ENCODE results near the gene FAM107B. TPM values are rescaled to one million over a fixed set of nuclear protein-coding genes. Genes with fewer than 3 reads are reported as not detected.

FAM107B gene
- total RNA-seq, 1 experiment from 2014 or later, result 41.6 TPM

- Histone ChIP-seq H3K9me3 (ENCODE audit: control insufficient read depth in 1 of 2, insufficient read depth in 1 of 2, low read depth in 1 of 2, low read length in 2 of 2) (no peaks in the 10 kb centered on the region), H3K4me2 (ENCODE audit: low read length) (no peak overlapping the region), H3K79me2 (ENCODE audit: insufficient read depth, low read length) (no peaks in the 10 kb centered on the region), H3K9me2 (ENCODE audit: insufficient read depth) (no peaks in the 10 kb centered on the region), H4K20me1 (ENCODE audit: insufficient read depth) (no peaks in the 10 kb centered on the region), H3K27me3 (ENCODE audit: insufficient read depth, low read length) (peaks cover 10% of the 10 kb centered on the region), H2AFZ (ENCODE audit: low read depth, low read length, poor library complexity, severe bottlenecking) (no peak overlapping the region), H3K9ac (ENCODE audit: low read length) (no peak overlapping the region), H3K4me3 (replicated peaks in 1 of 2; ENCODE audit: low read depth in 1 of 2, low read length in 2 of 2) (no peak overlapping the region), H3K4me1 (ENCODE audit: control insufficient read depth in 1 of 2, insufficient read depth in 2 of 2, low read length in 2 of 2) (no peaks in the 10 kb centered on the region), H3K36me3 (ENCODE audit: control insufficient read depth in 1 of 2, insufficient read depth in 2 of 2, low read length in 2 of 2) (no peaks in the 10 kb centered on the region), H3K27ac (ENCODE audit: low read depth, low read length) (no peak overlapping the region)
- DNase-seq (ENCODE audit: low read depth, low spot score) (no peak), ATAC-seq (no peak)
- no TSS peak for BruUV-seq (replicated peaks)
- intact Hi-C loops (cut with micrococcal nuclease), result no loop called here
- no peak for TF ChIP-seq POLR2A (IDR thresholded peaks at IDR 0.05; ENCODE audit: borderline replicate concordance, extremely low read depth, insufficient read depth, insufficient read length)
- no peak for TF ChIP-seq ELF1 (IDR thresholded peaks at IDR 0.05; ENCODE audit: borderline replicate concordance, low read depth)
- TF ChIP-seq TCF7L2 (IDR thresholded peaks at IDR 0.05; ENCODE audit: borderline replicate concordance, extremely low read depth, insufficient read depth, insufficient read length), result no peak
- TF ChIP-seq RAD21 (IDR thresholded peaks at IDR 0.05; ENCODE audit: low read depth), result no peak
- ChIA-PET POLR2A (no interaction called here), CTCF (no interaction called here), RAD21 (ENCODE audit: low non-redundant PET in 1 of 2, low total read pairs in 2 of 2, uncharacterized antibody in 2 of 2, unreplicated experiment in 2 of 2) (no interaction called here)
These were observed 272.3 kb downstream of the FAM107B start for GRCh38 chr10:14502431-14502830.

GRCh38 chr10:14500172-14500765, 274.4 kb downstream of the FAM107B start:
- H3K4me1 ChIP-seq (ENCODE audit: control insufficient read depth in 1 of 2, insufficient read depth in 2 of 2, low read length in 2 of 2), result no peaks in the 10 kb centered on the region
- H4K20me1 ChIP-seq (ENCODE audit: insufficient read depth), result no peaks in the 10 kb centered on the region
- no peak overlapping the region for H3K4me2 ChIP-seq (ENCODE audit: low read length)
- intact Hi-C loops (cut with micrococcal nuclease), result no loop called here
- H3K9me2 ChIP-seq (ENCODE audit: insufficient read depth), result no peaks in the 10 kb centered on the region
- DNase-seq (ENCODE audit: low read depth, low spot score), result no peak
- H2AFZ ChIP-seq (ENCODE audit: low read depth, low read length, poor library complexity, severe bottlenecking), result no peak overlapping the region
- H3K27me3 ChIP-seq (ENCODE audit: insufficient read depth, low read length), result peaks cover 10% of the 10 kb centered on the region
- no TSS peak for BruUV-seq (replicated peaks)
- no peak overlapping the region for H3K4me3 ChIP-seq (replicated peaks in 1 of 2; ENCODE audit: low read depth in 1 of 2, low read length in 2 of 2)
- H3K9ac ChIP-seq (ENCODE audit: low read length), result no peak overlapping the region
- ChIA-PET RAD21 (ENCODE audit: low non-redundant PET in 1 of 2, low total read pairs in 2 of 2, uncharacterized antibody in 2 of 2, unreplicated experiment in 2 of 2) (interaction anchor here in 1 of 2 experiments (0.6 kb wide), 1 partner anchor 124 kb away, joined by 4 read pairs; no protein-coding TSS in a partner anchor), CTCF (no interaction called here), POLR2A (no interaction called here)
- no peaks in the 10 kb centered on the region for H3K36me3 ChIP-seq (ENCODE audit: control insufficient read depth in 1 of 2, insufficient read depth in 2 of 2, low read length in 2 of 2)
- no peak overlapping the region for H3K27ac ChIP-seq (ENCODE audit: low read depth, low read length)
- no peaks in the 10 kb centered on the region for H3K79me2 ChIP-seq (ENCODE audit: insufficient read depth, low read length)
- H3K9me3 ChIP-seq (ENCODE audit: control insufficient read depth in 1 of 2, insufficient read depth in 1 of 2, low read depth in 1 of 2, low read length in 2 of 2), result no peaks in the 10 kb centered on the region
- no peak for ATAC-seq
- TF ChIP-seq, protein P1, sequence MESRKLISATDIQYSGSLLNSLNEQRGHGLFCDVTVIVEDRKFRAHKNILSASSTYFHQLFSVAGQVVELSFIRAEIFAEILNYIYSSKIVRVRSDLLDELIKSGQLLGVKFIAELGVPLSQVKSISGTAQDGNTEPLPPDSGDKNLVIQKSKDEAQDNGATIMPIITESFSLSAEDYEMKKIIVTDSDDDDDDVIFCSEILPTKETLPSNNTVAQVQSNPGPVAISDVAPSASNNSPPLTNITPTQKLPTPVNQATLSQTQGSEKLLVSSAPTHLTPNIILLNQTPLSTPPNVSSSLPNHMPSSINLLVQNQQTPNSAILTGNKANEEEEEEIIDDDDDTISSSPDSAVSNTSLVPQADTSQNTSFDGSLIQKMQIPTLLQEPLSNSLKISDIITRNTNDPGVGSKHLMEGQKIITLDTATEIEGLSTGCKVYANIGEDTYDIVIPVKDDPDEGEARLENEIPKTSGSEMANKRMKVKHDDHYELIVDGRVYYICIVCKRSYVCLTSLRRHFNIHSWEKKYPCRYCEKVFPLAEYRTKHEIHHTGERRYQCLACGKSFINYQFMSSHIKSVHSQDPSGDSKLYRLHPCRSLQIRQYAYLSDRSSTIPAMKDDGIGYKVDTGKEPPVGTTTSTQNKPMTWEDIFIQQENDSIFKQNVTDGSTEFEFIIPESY (IDR thresholded peaks at IDR 0.05; ENCODE audit: extremely low read depth, insufficient replicate concordance, low read length), result no peak
- no peak for TF ChIP-seq EZH2 (IDR thresholded peaks at IDR 0.05)
- no peak for TF ChIP-seq SRF (IDR thresholded peaks at IDR 0.05; ENCODE audit: low read depth)
- TF ChIP-seq ELF1 (IDR thresholded peaks at IDR 0.05; ENCODE audit: borderline replicate concordance, low read depth), result no peak
- TF ChIP-seq EGR1 (IDR thresholded peaks at IDR 0.05; ENCODE audit: low read depth), result no peak
- no peak for TF ChIP-seq RAD21 (IDR thresholded peaks at IDR 0.05; ENCODE audit: low read depth)
- TF ChIP-seq CEBPB (IDR thresholded peaks at IDR 0.05; ENCODE audit: low read depth), result no peak
- no peak for TF ChIP-seq ZFX (IDR thresholded peaks at IDR 0.05)
- TF ChIP-seq, protein P2, sequence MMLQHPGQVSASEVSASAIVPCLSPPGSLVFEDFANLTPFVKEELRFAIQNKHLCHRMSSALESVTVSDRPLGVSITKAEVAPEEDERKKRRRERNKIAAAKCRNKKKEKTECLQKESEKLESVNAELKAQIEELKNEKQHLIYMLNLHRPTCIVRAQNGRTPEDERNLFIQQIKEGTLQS (IDR thresholded peaks at IDR 0.05), result no peak
- no peak for TF ChIP-seq POLR2AphosphoS5 (IDR thresholded peaks at IDR 0.05; ENCODE audit: low read depth, low read length)
- TF ChIP-seq SIN3A (IDR thresholded peaks at IDR 0.05; ENCODE audit: low read depth), result no peak
- no peak for TF ChIP-seq TCF7L2 (IDR thresholded peaks at IDR 0.05; ENCODE audit: borderline replicate concordance, extremely low read depth, insufficient read depth, insufficient read length)
- TF ChIP-seq, protein P3, sequence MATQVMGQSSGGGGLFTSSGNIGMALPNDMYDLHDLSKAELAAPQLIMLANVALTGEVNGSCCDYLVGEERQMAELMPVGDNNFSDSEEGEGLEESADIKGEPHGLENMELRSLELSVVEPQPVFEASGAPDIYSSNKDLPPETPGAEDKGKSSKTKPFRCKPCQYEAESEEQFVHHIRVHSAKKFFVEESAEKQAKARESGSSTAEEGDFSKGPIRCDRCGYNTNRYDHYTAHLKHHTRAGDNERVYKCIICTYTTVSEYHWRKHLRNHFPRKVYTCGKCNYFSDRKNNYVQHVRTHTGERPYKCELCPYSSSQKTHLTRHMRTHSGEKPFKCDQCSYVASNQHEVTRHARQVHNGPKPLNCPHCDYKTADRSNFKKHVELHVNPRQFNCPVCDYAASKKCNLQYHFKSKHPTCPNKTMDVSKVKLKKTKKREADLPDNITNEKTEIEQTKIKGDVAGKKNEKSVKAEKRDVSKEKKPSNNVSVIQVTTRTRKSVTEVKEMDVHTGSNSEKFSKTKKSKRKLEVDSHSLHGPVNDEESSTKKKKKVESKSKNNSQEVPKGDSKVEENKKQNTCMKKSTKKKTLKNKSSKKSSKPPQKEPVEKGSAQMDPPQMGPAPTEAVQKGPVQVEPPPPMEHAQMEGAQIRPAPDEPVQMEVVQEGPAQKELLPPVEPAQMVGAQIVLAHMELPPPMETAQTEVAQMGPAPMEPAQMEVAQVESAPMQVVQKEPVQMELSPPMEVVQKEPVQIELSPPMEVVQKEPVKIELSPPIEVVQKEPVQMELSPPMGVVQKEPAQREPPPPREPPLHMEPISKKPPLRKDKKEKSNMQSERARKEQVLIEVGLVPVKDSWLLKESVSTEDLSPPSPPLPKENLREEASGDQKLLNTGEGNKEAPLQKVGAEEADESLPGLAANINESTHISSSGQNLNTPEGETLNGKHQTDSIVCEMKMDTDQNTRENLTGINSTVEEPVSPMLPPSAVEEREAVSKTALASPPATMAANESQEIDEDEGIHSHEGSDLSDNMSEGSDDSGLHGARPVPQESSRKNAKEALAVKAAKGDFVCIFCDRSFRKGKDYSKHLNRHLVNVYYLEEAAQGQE (IDR thresholded peaks at IDR 0.05; ENCODE audit: low read depth), result no peak
- no peak for TF ChIP-seq FOSL1 (IDR thresholded peaks at IDR 0.05; ENCODE audit: low read depth)
- TF ChIP-seq JUND (IDR thresholded peaks at IDR 0.05), result no peak
